Subcutaneous abdominal adipose tissue (tissue), 5 donors: Measurements from ENCODE around the gene SDF4.
A peak's percentile ranks its signal among the peaks of the same experiment; 100 is the strongest.

Experiments used
- H3K27ac ChIP-seq: one replicate; pipeline ENCODE4 v1.7.0; 2013; ENCODE audit warnings: low read depth, mild to moderate bottlenecking, inconsistent platforms, low read length, moderate library complexity
- H3K27me3 ChIP-seq, 5 donors: one replicate each; pipeline ENCODE4 v1.7.0; 2013; ENCODE audit warnings: low read length in 5 of 5, inconsistent platforms in 1 of 5; ENCODE audit not compliant: control insufficient read depth in 5 of 5, insufficient read depth in 4 of 5
- H3K36me3 ChIP-seq, 5 donors: one replicate each; pipeline ENCODE4 v1.7.0; 2013; ENCODE audit warnings: low read length in 5 of 5; ENCODE audit not compliant: control insufficient read depth in 5 of 5, insufficient read depth in 5 of 5
- H3K4me1 ChIP-seq, 5 donors: one replicate each; pipeline ENCODE4 v1.7.0; 2013; ENCODE audit warnings: low read length in 5 of 5, mild to moderate bottlenecking in 3 of 5, moderate library complexity in 1 of 5; ENCODE audit not compliant: control insufficient read depth in 5 of 5, insufficient read depth in 5 of 5
- H3K4me3 ChIP-seq, 5 donors: one replicate each; pipeline ENCODE4 v1.7.0; 2013; ENCODE audit warnings: low read length in 5 of 5, low read depth in 1 of 5
- H3K9ac ChIP-seq, 5 donors: one replicate each; pipeline ENCODE4 v1.7.0; 2013; ENCODE audit warnings: low read length in 5 of 5, mild to moderate bottlenecking in 4 of 5, moderate library complexity in 3 of 5
- H3K9me3 ChIP-seq, 5 donors: one replicate each; pipeline ENCODE4 v1.7.0; 2013; ENCODE audit warnings: low read length in 5 of 5; ENCODE audit not compliant: control insufficient read depth in 5 of 5
- donor health status: healthy.
- donor health status: healthy.
- donor health status: healthy.
- donor health status: healthy.
- donor health status: healthy.

SDF4 gene

GRCh38 chr1:1272341-1273208, 40.8 kb upstream of the SDF4 start:
- peak overlapping the region; percentile 60 for H3K27ac ChIP-seq
- peak overlapping the region; percentile 50 to 97 (median 95) for H3K9ac ChIP-seq
- no peaks in the 10 kb centered on the region for H3K27me3 ChIP-seq
- H3K4me3 ChIP-seq: peak overlapping the region; percentile 66 to 90 (median 84)
- H3K4me1 ChIP-seq: peaks cover 15 to 46% (median 44%) of the 10 kb centered on the region in 5 donors
- H3K36me3 ChIP-seq: peaks cover 0 to 14% (median 9%) of the 10 kb centered on the region in 5 donors
- H3K9me3 ChIP-seq: no peaks in the 10 kb centered on the region

GRCh38 chr1:1270813-1271212, 39.0 kb upstream of the SDF4 start:
- Histone ChIP-seq H3K4me3 (peak overlapping the region in 3 of 5 donors; percentile 1 to 35 (median 6)), H3K9me3 (no peaks in the 10 kb centered on the region), H3K9ac (peak overlapping the region; percentile 48 to 74 (median 56)), H3K36me3 (peaks cover 0 to 23% (median 17%) of the 10 kb centered on the region in 5 donors), H3K27me3 (no peaks in the 10 kb centered on the region), H3K27ac (peak overlapping the region; percentile 23), H3K4me1 (peaks cover 15 to 46% (median 44%) of the 10 kb centered on the region in 5 donors)

GRCh38 chr1:1268284-1268682, 36.5 kb upstream of the SDF4 start:
- Histone ChIP-seq H3K9ac (no peak overlapping the region), H3K27ac (no peak overlapping the region), H3K9me3 (no peaks in the 10 kb centered on the region), H3K36me3 (peaks cover 0 to 41% (median 28%) of the 10 kb centered on the region in 5 donors), H3K4me3 (no peak overlapping the region), H3K4me1 (peaks cover 13 to 54% (median 43%) of the 10 kb centered on the region in 5 donors), H3K27me3 (no peaks in the 10 kb centered on the region)

GRCh38 chr1:1267488-1268283, 35.9 kb upstream of the SDF4 start:
- Histone ChIP-seq H3K27ac (no peak overlapping the region), H3K9ac (no peak overlapping the region), H3K27me3 (no peaks in the 10 kb centered on the region), H3K9me3 (no peaks in the 10 kb centered on the region), H3K4me1 (peaks cover 12 to 56% (median 43%) of the 10 kb centered on the region in 5 donors), H3K36me3 (peaks cover 0 to 47% (median 34%) of the 10 kb centered on the region in 5 donors), H3K4me3 (no peak overlapping the region)

GRCh38 chr1:1264868-1265272, 33.1 kb upstream of the SDF4 start:
- no peaks in the 10 kb centered on the region for H3K27me3 ChIP-seq
- H3K9ac ChIP-seq: peak overlapping the region in 1 of 5 donors; percentile 62
- no peaks in the 10 kb centered on the region for H3K9me3 ChIP-seq
- H3K27ac ChIP-seq: peak overlapping the region; percentile 50
- peaks cover 2 to 49% (median 32%) of the 10 kb centered on the region in 5 donors for H3K4me1 ChIP-seq
- no peak overlapping the region for H3K4me3 ChIP-seq
- H3K36me3 ChIP-seq: peaks cover 0 to 74% (median 56%) of the 10 kb centered on the region in 5 donors

GRCh38 chr1:1264026-1264425, 32.2 kb upstream of the SDF4 start:
- no peaks in the 10 kb centered on the region for H3K27me3 ChIP-seq

GRCh38 chr1:1262758-1263157, 31.0 kb upstream of the SDF4 start:
- Histone ChIP-seq H3K9ac (peak overlapping the region in 2 of 5 donors; percentile 32 to 47), H3K4me1 (peaks cover 2 to 46% (median 30%) of the 10 kb centered on the region in 5 donors), H3K9me3 (no peaks in the 10 kb centered on the region), H3K36me3 (peaks cover 0 to 75% (median 60%) of the 10 kb centered on the region in 5 donors), H3K27ac (peak overlapping the region; percentile 33), H3K4me3 (peak overlapping the region in 1 of 5 donors; percentile 12), H3K27me3 (no peaks in the 10 kb centered on the region)

More at GRCh38 chr1:1264026-1264425, 32.2 kb upstream of the SDF4 start:
- H3K9me3 ChIP-seq: no peaks in the 10 kb centered on the region
- peaks cover 0 to 81% (median 63%) of the 10 kb centered on the region in 5 donors for H3K36me3 ChIP-seq
- peaks cover 2 to 46% (median 30%) of the 10 kb centered on the region in 5 donors for H3K4me1 ChIP-seq
- H3K9ac ChIP-seq: peak overlapping the region in 1 of 5 donors; percentile 3
- H3K27ac ChIP-seq: peak overlapping the region; percentile 33
- no peak overlapping the region for H3K4me3 ChIP-seq

- no peaks in the 10 kb centered on the region for H3K27me3 ChIP-seq
- no peaks in the 10 kb centered on the region for H3K9me3 ChIP-seq
- no peak overlapping the region for H3K4me3 ChIP-seq
- peaks cover 2 to 46% (median 30%) of the 10 kb centered on the region in 5 donors for H3K4me1 ChIP-seq
- peaks cover 0 to 71% (median 53%) of the 10 kb centered on the region in 5 donors for H3K36me3 ChIP-seq
- no peak overlapping the region for H3K9ac ChIP-seq
- no peak overlapping the region for H3K27ac ChIP-seq
Observed at GRCh38 chr1:1262071-1262470, 30.3 kb upstream of the SDF4 start.

GRCh38 chr1:1260843-1261560, 29.2 kb upstream of the SDF4 start:
- peaks cover 2 to 46% (median 30%) of the 10 kb centered on the region in 5 donors for H3K4me1 ChIP-seq

More at GRCh38 chr1:1260843-1261560, 29.2 kb upstream of the SDF4 start:
- H3K9me3 ChIP-seq: no peaks in the 10 kb centered on the region
- H3K4me3 ChIP-seq: no peak overlapping the region
- H3K9ac ChIP-seq: no peak overlapping the region
- peaks cover 0 to 76% (median 57%) of the 10 kb centered on the region in 5 donors for H3K36me3 ChIP-seq
- no peaks in the 10 kb centered on the region for H3K27me3 ChIP-seq
- H3K27ac ChIP-seq: no peak overlapping the region
